Dermis blood vessel endothelial cell (primary cell): ENCODE results near the gene COG6. TPM values are rescaled to one million over a fixed set of nuclear protein-coding genes. Genes with fewer than 3 reads are reported as not detected.
A peak's percentile ranks its signal among the peaks of the same experiment; 100 is the strongest.

ENCODE experiments used
- DNase-seq: peaks from one replicate; pipeline ENCODE4 v3.0.0; 2010
- total RNA-seq: library from RNA; depleted of rRNA; stranded (reverse); fragments of >200 nt; gene quantifications from 2 replicates; pipeline ENCODE4 v1.2.3, GENCODE V29; 2014

COG6 gene
- total RNA-seq, 1 donor from 2014 or later, result 22.3 TPM

DNA sequence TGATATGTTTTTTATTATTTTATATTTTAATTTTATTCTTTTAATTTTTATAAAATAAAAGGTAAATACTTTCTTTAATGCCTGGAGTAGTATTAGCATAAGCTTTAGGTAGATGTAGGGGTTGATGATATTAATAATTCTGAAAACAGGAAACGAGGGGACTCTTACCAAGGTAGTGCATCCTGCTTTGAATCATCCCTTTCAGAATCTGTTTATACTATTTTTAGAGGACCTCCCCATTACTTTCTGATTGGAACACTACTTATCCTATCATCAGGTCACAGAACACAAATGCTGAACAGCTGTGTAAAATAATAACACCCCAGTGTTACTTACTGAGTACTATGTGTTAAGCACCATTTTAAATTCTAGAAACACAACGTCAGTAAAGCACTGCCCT, 27.3 kb downstream of the COG6 start:
- DNase-seq, result no peak

DNA sequence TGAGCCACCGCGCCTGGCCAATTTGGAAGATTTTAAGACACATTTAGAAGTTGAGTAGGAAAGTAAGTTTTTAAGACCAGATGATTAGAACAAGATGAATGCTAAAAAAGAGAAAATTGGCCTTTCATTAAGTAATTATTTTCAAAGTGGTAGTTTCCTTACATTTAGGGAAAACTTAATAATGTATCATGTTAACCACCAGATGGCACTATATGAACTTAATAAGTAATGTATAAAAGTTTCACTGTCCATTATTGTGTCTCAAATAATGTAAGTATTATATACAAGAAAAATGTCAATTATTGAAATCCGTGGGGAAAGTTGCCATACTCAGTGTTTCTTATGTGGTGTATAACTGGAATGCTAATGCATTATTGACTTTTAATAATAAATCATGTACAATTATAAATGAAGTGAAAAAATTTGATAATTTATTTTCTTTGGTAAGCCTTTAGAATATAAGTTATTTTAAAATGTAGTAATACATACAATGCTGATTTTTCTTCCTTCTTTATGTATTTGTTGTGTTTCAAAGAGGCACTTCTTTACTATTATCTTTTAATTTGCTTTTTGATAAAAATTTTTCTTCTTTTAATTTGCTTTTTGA, 29.2 kb downstream of the COG6 start:
- DNase-seq, result peak; percentile 66

DNA sequence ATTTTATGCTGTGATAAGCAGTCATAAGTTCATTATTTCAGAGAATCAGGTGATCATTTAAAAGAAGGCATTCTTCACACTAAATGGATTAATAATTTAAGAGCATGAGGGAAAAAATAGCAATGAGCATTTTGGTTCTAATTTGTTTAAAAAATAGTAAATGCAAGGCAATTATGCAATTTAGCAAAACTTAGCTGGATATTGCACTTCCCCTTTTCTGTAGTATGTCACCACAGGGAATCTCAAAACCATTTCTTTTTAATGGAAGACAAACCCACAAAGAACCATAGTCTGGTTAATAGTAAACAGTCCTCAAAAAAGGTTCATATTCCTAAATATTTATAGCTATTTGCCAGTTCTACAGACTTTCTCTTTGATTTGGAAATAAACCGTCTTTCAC, 30.2 kb downstream of the COG6 start:
- no peak for DNase-seq

DNA sequence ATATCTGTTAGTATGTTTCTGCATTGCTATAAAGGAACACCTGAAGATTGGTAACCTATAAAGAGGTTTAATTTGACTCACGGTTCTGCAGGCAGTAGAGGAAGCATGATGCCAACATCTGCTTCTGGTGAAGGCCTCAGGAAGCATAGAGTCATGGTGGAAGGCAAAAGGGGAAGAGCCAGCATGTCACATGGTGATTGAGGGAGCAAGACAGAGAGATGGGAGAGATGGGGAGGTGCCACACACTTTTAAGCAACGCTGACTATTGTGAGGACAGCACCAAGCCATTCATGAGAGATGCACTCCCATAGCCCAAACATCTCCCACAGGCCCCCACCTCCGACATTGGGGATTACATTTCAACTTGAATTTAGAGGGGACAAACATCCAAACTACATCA, 32.8 kb downstream of the COG6 start:
- DNase-seq, result no peak

DNA sequence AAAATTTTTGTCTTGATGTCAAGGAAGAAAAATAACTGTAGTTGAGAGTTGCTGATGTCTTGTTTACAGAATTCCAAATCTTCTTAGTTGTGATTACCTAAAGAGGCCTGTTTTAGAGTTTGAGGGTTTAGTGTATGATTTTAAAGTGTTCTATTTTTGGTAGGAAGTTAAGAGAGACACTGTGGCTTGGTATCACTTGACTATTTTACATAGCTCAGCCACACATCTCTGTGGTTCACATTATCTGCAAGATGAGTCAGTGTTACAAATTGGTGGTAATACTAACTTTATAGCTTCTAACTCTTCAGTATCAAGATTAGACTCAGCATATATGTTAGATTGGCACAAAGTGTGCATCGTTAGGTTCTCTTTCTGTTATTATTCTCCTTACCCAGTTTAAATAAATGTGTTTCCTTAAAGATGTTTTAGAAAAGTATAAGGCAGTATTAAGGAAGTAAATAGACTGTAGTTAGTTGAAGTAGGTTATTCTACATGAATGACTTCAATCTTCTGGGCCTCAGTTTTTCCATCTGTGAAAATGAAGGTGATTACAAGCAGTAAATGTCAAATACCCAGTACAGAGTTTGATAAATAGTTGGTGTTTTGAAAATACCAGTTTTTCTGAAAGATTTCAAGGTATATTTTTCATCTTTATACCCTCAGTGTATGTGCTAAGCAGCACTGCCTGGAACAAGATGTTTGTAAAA, 33.4 kb downstream of the COG6 start:
- no peak for DNase-seq

DNA sequence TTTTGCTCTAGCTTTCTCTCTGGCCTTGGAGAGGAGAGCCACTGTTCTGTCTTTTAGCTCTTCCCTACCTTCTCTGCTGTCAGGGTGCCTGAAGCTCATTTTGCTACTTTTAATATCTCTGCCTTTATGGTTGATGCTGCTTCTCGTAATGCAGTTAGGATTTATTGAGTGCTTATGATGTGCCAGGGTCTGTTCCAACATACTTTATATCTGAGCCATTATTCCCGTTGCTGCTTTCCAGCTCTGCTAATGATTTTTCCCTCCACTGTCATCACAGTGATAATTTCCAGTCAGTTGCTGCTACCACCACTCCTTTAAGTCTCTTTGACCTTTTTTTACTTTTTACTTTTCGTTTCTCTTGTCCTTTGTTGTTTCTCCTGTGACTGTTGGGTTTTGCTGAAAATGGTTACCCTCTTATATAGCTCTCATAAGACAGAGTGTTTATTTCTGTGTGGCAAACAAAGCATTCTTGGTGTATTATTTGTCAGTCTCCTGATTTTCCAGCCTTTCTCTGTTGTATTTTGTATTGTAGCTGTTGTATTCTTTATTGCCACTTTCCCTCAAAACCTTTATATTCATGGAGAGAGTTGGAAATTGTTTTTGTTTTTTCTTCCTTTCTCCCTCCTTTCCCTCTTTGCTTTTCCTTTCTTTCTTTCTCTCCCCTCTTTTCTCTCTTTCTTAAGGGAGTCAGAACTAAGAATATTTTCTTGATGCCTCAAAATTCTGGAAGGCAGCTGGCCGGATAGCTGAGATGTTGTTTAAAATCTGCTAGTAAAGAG, 37.4 kb downstream of the COG6 start:
- no peak for DNase-seq

DNA sequence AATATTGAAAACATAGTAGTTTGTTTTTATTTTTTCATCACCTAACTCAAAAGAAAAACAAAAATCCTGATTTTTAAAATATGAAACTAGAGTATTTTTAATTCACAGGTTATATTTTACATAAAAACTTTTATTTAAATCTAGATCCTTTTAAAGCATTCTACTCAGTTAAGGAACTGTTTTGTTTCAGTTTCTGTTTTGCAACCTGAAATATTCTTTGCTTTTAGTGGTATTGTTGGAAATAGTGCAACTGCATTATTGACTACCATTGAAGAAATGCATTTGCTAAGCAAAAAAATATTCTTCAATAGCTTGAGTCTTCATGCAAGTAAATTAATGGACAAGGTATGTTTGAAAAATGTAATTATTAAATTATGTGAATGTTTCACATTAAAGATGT, 43.8 kb downstream of the COG6 start:
- no peak for DNase-seq

DNA sequence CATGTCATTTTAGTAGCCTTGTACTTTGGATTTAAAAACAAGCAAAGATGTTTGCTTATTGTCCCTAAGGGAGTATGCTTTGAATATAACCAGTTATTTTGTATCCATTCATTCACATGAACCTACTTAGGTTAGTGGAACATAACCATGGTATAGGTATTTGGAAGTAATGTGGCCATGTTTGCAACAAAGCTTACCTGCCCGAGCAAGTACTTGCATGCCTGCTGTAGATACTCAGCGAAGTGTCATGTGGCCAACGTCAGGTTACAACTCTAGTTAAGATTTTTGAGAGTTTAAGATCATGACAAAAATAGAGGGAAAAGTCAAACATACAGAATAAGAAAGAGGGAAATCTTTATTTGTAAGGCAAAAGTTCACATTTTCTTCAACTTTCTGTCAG, 57.2 kb downstream of the COG6 start:
- no peak for DNase-seq

DNA sequence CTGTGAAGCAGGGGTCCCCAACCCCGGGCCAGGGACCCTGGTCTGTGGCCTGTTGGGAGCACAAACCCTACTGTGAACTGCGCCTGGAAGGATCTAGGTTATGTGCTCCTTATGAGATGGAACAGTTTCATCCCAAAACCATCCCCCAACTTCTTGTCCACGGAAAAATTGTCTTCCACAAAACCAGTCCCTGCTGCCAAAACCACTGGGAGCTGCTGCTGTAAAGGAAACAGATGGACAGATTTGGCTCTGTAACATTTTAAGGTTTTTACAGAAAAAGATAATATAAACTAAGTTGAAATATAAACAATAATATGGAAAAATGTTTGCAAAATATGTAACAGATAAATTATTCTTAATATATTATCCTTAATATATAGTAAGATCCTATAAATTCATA, 73.7 kb downstream of the COG6 start:
- DNase-seq, result peak; percentile 65

DNA sequence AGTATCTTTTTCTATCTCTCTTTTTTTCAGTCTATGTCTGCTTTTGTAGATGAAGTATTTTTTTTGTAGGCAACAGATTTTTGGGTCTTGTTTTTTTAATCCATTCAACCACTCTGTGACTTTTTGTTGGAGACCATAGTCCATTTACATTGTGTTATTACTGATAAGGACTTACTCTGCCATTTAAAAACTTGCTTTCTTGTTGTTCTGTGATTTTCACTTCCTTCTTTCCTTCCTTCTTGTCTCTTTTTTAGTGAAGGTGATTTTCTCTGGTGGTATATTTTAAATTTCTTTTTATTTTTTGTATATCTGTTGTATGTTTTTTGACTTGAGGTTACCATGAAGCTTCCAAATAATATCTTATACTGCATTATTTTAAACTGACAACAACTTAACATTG, 79.5 kb downstream of the COG6 start:
- DNase-seq, result no peak

DNA sequence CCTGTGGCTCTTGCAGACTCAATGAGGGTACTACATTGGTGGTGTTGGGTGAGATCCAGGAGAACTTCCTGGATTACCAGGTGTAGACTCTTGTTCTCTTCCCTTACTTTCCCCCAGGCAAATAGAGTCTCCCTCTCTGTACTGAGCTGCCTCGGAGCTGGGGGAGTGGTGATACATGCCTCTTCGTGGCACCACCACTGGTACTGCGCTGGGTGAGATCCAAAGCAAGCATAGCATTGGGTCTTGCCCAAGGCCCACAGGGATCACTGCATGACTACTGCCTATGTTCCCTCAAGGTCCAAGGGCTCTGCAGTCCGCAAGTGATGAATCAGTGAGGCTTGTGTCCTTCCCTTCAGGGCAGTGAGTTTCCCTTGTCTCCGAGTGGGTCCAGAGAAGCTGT, 81.6 kb downstream of the COG6 start:
- no peak for DNase-seq

DNA sequence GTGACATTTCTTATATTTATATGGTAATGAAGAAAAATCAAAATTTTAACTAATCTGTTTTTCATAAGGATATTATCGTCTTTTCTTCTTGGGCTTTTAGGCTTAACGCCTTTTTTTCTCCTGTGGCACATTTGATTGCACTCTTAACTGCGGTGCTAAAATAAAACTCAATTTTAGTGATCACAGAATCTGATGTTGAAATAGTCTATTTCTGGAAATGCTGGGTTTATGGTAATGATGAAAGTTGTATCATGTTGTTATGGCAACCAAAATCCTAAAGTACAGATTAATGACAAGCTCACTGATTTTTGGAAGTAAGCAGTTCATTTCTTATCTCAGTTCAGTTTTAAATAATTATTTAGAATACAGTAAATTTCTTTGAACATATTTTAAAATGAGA, 85.3 kb downstream of the COG6 start:
- no peak for DNase-seq

DNA sequence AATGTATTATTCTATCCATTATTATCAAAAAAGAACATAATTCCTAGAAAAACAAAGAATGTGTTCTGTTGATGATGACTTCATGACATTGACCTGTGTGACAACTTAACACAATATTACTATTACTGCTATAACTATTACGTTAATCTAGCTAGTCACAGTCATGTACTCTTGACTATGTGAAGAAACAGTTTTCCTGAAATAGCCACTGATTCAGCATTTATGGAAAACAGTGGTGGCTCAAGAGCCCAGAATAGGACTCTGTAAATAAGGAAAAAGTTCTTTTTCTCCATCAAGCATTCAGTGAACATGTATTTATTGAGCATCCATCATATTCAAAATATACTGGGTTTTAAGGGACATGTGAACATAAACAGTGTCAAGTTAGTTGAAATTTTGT, 93.5 kb downstream of the COG6 start:
- DNase-seq, result no peak

DNA sequence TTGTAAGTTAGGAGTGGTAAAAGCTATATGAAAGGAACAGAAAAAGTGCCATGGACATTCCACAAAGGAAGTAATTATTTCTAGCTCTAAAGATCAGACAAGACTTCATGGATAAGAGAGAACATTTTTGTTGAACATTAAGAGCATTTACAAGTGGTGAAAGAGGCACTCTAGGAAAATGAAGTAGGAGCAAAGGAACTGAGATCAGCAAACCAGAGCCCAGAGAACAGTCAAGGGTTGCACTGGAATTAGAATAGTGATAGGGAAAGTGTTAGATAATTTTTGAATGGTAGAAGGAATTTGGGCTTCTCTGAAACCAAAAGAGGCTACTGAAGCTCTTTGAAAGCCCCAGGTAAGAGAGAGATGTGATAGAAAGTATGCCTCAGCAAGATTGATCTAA, 94.1 kb downstream of the COG6 start:
- no peak for DNase-seq

DNA sequence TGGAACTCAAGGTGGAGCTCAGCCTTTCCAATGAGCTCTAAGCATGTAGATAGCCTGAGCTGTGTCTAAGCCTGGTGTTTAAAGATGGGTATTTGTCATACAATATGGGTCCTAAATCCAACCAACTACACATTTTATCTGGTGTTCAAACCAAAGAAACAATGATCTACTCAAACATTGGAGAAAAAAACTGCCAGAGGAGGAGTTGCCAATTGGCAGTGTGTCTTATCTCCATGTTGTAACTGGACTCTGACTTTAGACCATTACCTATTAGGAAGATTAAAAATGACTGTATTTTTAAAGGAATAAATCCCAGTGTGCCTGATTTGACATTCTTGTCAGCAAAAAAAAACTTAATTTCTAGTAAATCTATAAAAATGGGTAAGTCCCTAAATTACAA, 96.3 kb downstream of the COG6 start:
- no peak for DNase-seq

DNA sequence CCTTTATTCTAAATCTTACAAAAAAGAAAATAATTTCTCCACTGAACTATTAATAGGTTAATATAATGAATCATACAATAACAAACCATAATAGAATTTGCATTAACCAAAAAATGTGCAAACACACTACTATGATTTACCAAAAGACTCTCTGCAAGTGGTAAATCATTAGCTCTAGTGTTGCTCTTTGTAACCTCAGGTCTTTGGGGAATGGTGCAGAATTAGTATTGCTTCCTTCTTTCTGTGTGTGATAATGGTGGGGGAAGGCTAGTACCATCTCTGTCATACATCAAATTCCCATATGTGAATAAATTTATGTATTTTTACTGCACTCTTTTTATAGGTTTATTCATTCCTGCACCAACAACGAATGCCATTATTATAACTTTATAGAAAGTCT, 105.1 kb downstream of the COG6 start:
- no peak for DNase-seq

DNA sequence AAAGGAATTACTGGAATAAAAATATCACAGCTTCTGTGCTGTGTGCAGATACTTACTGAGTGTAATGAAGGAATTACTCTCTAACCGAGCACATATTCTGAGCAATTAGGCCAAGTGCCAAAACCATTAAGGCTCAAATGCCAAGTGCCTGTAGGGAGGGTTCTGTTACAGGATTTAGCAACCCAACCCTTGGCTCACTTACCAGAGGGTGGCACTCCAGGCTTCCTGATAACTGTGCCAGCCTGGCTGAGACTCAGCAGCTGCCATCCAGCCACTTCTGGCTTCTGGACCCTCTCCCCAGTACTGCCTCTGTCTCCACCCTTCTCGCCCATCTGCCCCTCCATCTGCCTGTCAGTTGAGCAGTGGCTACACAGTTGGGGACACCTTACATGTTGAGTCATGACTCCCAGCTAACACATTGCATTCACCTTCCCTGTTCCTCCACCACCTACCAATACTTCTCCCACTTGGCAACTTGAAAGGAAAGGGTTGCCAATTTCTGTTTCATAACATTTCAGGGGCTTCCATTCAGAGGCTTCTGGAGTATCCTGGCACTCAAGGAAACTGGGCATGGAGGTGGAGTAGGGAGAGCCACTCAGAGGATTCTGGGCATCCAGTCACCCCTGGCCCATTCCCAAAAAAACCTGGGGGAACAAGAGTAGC, 110.5 kb downstream of the COG6 start:
- DNase-seq, result peak; percentile 68

DNA sequence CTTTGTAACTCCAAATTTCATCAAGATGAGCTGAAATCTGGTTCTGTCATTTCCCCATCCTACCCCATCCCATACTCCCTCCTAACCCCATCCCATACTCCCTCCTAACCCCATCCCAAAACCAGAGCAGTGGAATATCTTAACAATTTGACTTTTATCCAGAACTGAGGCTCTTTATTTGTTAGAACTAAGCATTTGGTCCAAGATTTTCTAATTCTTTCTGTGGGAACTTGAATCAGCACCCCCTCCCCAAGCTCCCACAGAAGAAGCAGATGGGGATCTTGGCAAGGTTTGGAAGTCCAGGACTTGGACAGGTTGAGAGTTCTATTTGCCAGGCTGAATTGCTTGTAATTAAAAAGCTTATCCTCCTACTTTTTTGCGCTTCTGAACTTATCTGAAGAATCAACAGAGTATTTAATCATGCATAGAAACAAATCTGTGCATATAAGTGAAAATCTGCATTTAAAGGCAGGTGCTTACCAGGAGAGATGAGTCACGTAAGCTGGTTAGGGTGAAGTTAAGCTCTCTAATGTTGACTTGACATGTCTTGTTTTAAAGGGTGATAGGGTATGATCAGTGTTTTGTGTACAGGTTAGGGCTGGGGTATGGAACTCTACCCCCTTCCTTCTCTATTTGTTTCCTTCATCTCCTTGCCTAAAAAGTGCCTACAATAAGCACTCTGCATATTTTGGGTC, 111.1 kb downstream of the COG6 start:
- no peak for DNase-seq

DNA sequence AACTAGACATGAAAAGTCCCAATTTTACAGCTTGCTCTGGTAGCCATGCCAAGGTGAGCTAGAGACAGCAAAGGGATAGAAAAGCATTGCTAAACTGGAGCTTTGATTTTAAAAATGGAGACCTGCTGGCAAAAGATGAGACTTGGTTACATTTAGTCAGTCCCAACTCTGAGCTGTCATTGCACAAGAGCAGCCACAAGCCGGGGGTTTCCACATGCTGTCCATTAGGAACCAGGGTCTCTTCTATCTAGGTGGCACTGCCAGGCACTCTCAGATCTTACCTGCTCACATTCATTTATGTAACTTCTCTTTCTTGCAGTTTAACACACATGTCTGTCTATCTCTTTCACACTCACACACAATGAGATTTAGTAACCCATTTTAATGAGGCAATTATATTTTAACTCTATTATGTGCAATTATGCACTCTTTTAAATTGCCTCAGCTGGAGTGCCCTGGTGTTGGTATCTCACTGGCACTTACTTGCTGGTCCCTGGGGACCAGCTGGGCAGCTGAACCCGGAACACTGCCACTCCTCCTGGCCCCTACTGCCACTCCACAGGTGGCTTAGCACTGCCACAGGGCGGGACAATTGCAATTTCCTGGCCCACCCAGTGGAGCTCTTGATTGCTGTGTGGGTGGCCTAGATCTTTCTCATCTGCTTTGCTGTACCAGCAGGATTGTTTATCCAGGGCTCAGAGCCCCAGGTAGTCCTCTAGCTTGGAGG, 112.5 kb downstream of the COG6 start:
- DNase-seq, result no peak

DNA sequence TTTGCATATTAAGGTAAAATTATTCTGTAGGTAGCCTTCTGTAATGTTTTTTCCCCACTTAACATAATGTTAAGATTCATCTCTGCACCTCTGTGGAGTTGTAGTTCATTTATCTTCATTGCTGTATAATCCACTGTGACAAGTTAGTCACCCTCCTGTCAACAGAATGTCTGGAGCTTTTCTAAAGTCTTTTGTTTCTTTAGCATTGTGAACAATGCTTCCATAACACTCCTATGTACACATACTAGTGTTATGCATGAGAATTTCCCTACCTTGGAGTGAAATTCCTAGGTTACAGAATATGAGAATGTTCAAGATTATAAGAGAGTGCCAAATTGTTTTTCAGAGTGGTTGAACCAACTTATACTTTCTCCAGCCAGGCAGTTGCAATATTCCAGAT, 113.5 kb downstream of the COG6 start:
- DNase-seq, result no peak

DNA sequence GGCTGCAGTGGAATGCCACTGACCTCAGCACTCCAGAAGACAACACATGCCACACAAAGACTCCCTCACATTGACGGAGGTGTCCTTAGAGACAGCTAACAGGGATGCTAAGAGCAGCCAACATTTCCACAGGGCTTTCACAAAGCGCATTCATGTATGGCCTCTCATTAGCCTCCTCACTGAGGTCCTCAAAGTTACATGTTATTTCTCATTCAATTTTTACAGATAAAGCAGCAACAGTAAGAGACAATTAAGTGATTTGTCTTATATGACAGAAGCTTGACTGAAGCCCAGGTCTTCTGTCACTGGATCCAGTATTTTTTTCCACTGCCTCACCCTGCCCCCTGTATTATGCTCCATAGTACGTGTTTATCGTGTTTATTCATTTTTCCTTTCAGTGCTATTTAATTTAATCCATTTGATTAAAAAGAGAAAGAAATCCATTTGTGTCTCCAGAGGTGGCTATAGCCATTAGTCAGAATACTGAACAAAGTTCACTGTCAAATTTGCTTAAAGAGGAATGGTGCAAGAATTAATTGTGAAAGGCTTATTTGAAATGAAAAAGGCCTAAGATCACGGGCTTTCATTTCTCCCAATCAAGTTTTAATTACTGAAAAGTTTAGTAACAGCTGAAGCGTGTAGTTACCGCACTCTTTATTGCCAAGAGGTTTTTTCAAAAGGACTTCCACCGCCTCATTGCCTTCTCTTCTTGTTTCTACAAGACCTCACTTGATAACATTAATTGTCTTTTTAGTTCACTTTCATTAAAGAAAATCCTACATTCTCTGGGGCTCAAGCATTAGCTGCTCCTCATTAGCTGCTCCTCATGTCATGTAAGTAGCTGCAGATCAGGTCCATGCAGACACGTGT, 115.0 kb downstream of the COG6 start:
- DNase-seq, result no peak
